Measurements from ENCODE around the gene DCTN2.

DNA sequence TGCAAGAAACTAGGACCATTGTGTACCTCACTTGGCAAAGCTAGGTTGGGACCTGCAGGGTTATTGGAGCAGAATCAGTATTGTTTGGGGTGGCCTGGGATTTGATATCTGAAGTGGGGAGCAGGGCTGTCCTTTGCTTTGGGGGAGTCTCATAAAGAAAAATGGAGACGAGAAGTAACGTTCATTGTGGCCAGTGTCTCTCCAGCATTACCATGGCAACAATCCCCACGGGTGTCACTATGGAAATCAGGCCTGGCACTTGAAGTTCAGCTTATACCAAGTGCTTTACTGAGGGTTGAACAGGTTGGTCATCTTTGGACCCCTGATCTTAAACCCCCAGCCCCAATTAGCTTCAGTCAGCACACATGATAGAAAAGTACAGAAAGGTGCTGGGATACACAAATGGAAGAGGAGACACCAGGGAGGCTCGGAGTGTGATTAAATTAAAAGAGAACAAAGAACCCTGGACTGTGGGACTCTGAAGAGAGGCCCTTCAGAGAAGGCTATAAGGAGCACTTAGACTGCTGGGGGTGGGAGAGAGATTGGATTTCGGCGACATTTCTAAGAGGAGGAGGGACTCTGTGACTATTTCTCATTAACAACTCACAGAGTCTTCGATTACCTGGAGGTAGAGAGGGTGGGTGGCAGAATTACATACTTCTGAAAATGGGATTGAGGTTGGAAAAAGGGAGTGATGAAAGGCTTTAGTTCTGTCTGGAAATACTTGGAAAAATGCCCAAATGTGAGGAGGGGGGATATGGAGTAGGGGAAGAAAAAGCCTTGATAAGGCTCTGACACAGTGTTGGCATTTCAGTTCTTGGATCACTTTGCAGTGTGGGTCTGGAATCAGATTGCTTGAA, 6.6 kb upstream of the DCTN2 start:
- TF ChIP-seq POLR2A (IDR thresholded peaks at IDR 0.05): no peak
- TF ChIP-seq, protein P1, sequence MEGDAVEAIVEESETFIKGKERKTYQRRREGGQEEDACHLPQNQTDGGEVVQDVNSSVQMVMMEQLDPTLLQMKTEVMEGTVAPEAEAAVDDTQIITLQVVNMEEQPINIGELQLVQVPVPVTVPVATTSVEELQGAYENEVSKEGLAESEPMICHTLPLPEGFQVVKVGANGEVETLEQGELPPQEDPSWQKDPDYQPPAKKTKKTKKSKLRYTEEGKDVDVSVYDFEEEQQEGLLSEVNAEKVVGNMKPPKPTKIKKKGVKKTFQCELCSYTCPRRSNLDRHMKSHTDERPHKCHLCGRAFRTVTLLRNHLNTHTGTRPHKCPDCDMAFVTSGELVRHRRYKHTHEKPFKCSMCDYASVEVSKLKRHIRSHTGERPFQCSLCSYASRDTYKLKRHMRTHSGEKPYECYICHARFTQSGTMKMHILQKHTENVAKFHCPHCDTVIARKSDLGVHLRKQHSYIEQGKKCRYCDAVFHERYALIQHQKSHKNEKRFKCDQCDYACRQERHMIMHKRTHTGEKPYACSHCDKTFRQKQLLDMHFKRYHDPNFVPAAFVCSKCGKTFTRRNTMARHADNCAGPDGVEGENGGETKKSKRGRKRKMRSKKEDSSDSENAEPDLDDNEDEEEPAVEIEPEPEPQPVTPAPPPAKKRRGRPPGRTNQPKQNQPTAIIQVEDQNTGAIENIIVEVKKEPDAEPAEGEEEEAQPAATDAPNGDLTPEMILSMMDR (IDR thresholded peaks at IDR 0.05): no peak
